GM21529 (cell line): Measurements from ENCODE around the gene GXYLT2.
A peak's percentile ranks its signal among the peaks of the same experiment; 100 is the strongest.

ENCODE experiments used
- ATAC-seq: cut with Tn5 transposase; IDR thresholded peaks from one replicate; pipeline ENCODE4 v1.9.1; 2021; ENCODE audit not compliant: unreplicated experiment

GXYLT2 gene

GRCh38 chr3:72887705-72888545 is at the start of gene GXYLT2:
Gene GXYLT2, plus strand, starts transcription at chr3:72888046. Its CDS starts 188 bp downstream, at chr3:72888234.
- peak; percentile 72 for ATAC-seq

DNA sequence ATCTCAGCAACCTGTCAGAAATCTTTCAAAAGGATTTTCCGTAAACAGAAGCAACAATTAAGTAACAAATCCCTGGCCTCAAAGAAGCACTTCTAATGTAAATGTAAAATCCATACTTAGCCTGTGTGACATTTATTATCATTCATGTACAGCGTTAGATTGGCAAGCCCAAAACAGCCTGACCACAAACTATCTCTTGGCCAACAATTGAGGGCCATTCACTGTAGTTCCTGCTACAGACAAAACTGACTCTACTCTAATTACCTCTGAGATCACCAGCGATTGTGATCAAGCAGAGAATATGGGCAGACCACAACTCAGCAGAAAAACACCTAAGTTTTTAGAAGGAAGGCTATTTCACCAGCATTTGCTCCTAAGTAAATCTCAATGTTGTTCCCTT is 48.8 kb upstream of the GXYLT2 start:
- ATAC-seq: no peak

GRCh38 chr3:72844436-72844993 is 43.3 kb upstream of the GXYLT2 start:
- ATAC-seq: no peak

DNA sequence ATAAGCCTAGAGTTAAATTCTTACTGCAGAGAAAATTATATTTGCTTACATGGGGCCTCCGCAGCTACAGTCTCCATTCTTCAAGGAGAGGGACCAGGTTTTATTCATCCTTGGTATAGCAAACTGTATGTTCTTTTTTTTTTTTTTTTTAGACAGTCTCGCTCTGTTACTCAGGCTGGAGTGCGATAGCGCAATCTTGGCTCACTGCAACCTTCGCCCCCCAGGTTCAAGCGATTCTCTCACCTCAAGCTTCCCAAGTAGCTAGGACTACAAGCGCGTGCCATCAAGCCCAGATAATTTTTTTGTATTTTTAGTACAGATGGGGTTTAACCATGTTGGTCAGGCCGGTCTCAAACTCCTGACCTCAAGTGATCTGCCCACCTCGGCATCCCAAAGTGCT is 41.7 kb upstream of the GXYLT2 start:
- no peak for ATAC-seq

DNA sequence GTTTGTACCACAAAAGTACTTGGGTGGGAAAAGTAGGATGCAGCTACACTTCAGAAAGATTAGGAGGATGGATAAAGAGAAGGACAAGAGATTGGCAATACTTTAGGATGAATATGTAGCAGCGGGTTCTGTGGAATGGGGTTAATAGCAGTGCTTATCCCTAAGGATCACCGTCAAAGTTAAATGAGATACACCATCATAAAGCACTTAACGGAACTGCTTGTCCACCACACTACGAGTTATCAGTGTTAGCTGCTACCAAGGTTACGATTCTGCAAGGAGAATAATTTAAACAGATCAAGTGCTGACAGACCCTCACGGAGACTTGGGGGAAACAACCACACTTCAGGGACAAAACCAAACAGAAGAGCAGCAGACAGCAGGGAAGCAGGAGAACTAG is 40.6 kb upstream of the GXYLT2 start:
- no peak for ATAC-seq

DNA sequence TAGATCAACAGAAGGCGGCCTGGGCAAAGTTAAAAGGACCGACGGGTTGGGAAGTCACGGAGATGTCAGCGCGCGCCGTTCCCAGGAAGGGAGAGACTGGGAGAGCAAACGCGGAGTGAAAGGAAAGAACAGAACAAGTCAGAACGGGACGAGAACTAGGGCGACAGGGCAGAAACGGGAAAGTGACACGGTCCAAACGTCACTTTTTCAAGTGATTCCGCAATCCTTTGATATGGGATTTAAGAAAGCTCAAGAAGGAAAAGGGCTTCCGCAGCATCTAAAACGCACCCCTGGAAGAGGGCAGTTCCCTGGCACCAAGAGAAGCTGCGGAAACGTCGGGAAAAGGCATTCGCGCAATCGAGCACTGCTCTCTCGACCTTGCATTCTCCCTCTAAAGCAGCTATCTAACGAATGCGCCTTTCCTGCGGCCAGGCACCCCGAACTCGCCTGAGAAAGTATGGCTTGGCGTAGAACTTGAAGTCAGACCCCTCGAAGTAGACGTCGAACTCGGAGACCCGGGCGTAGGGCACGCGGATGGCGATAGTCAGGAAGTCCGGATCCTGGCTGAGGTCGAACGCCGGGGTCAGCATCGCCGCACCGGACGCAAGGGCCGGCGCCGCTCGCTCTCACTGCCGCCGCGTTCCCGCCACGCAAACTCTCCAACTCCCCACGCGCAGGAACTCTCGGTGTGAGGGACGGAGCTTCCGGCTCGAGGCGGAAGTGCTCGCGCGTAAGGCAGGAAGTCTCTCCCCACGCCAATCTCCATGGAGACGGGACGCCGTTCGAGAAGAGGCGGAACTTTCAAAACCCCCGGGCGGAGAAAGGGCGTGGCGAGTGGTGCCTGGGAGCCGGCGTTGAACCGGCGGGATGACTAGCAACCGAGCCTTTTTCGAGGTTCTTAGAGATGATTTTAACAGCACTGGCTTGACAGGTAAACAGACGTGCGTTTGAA is 39.8 kb upstream of the GXYLT2 start, which contains the start of gene SHQ1:
Gene SHQ1, minus strand, starts transcription at position 695 of the 952 bp plus-strand sequence. Its CDS starts 105 bp downstream, at position 590.
- ATAC-seq: peak; percentile 92

GRCh38 chr3:72848703-72849081 is 39.2 kb upstream of the GXYLT2 start:
- ATAC-seq: peak; percentile 55

DNA sequence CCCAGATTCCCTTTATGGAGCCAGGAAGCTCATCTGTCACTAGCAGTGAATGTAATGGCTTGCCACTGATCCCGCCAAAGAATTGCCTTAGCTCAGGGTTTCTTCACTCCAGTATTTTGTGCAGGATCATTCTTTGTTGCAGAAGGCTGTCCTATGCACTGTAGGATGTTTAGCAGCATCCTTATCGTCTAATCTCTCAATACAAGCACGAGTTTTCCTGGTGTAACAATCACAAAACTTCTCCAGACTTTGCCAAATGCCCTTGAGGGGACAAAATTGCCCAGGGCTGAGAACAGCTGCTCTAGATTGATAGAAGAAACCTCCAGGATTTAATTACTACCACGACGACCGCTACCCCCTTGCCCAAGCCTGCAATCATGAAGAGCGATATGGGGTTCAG is 32.8 kb upstream of the GXYLT2 start:
- no peak for ATAC-seq

DNA sequence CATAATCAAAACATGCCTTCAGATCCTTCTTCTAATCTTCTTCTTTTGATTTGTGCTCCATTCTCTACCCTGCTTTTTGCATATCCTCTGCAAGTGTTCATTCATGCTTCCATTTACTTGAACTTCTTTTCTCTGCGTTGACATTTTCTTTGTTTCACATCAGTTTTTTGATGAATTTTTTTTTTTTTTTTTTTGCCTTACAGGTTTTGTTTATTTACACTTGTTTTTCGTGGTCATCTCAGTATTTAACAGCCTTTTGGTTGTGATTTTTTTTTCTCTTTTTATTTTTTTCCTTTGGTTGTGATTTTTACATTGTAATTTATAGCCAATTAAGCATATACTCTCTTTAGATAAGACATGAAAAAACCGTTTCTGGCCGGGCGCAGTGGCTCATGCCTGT is 27.8 kb upstream of the GXYLT2 start:
- ATAC-seq: no peak

DNA sequence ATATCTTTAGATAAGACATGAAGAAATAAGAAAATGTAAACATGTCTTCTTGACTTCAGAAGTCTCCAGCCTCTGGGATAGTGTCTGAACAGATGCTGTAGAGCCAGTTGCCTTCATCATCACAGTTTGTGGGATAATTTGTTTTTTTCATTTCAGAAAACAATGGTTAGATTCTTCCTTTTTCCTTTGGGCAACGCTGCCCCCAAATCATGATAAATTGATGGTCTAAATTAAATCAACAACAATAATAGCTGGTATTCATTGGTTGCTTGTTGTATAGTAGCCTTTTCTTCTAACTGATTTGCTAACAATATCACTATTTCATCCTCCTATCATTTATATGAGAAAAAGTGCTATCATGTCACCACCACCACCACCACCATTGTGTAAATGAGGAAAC is 27.0 kb upstream of the GXYLT2 start:
- ATAC-seq: no peak

DNA sequence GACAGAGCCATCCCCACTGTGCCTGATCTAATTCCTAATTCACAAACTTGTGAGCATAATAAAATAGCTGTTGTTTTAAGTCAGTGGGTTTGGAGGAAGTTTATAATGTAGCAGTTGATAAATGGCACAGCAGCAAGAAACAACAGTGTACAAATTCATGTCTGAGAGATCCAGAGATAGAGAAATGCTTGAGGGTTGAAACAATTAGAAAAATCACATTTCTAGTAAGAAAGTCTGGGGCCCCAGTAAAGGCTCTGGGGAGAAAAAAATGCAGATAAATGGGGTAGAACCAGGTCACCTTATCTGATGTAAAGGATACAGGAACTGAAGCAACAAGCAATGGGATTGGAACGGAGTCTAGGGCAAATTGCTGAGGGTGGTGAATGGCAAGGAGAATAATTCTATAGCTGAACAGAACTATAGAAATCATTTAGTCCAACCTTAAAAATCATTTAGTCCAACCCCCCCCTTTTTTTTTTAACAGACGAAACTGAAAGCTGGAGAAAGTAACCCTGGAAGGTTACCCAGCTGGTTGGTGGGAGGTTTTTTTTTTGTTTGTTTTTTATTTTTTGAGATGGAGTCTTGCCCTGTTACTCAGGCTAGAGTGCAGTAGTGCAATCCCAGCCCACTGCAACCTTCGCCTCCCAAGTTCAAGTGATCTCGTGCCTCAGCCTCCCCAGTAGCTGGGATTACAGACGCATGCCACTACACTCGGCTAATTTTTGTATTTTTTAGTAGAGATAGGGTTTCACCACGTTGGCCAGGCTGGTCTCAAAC is 25.3 kb upstream of the GXYLT2 start:
- no peak for ATAC-seq

DNA sequence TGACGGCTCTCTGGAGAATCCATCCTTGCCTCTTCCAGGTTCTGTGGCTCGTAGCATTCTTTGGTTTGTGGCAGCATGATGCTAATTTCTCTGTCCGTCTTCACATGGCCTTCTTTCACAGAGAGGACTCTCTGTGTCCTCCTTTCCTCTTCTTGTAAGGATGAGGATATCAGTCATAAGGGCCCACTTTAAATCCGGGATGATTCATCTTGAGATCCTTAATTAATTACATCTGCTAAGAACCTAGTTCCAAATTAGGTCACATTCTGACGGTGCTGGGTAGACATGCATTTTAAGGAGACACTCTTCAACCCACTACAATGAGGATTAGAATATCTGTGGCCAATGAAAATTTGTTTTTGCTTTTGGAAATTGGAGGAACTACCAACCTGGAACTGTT is 15.7 kb upstream of the GXYLT2 start:
- no peak for ATAC-seq

DNA sequence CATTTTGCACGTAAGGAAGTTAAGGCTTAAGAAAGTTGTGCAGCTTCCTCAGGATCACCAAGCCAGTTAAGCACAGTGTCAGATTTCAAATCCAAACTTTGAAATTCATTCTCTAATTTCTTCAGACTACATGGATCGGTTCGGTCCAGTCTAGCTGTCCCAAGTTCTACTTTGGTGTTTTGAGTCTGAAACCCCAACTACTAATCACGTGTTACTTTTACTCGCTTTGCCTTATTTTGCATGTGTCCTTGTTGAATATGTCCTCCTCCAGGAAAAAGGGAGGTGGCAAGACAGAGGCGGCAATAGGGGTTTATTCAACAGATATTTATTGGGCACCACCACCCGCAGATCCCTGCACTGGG is 522 bp upstream of the GXYLT2 start:
- ATAC-seq: no peak

GRCh38 chr3:72888546-72889309 is 882 bp downstream of the GXYLT2 start:
- ATAC-seq: no peak

DNA sequence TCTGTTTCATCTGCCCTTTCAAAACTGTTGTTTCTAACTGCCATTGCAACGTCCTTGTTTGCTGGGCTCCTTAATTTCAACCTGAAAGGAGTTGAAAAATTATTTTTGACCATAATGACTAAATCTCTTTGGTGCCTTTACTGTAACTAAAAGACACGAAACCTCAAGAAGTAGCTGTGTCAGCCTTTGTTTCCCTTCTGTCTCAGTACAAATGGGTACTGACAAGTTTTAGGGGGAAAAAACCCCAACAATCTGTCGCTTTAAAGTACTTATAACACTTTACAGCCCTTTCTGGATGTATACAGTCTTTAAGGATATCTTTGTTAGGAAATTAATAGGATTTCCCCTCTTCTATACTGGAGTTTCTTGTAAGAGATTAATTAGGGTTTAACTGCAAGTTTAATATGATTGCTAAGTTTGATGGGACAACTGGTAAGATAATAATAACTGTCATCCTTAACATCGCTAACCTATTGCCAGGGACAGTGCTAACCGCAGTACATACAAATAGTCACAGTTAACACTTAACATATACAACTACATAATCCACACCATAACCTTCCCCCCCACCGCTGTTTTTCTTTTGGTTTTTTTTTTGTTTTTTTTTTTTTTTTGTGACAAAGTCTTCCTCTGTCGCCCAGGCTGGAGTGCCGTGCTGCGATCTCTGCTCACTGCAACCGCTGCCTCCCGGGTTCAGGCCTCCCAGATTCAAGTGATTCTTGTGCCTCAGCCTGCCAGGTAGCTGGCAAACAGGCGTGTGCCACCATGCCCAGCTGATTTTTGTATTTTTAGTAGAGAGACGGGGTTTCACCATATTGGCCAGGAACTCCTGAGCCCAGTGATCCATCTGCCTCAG is 1.7 kb downstream of the GXYLT2 start:
- no peak for ATAC-seq

GRCh38 chr3:72890166-72890925 is 2.5 kb downstream of the GXYLT2 start:
- no peak for ATAC-seq

GRCh38 chr3:72891053-72891855 is 3.4 kb downstream of the GXYLT2 start:
- no peak for ATAC-seq
